Measurements from ENCODE around the gene MESP2.
A peak's percentile ranks its signal among the peaks of the same experiment; 100 is the strongest.

The MESP2 gene

GRCh38 chr15:89749526-89749925 lies 26.6 kb upstream of the MESP2 start:
- ChIA-PET POLR2A (interaction anchor here (1.6 kb wide), 1 partner anchor 11 kb away, joined by 5 read pairs; no protein-coding TSS in a partner anchor), CTCF (interaction anchor here (0.6 to 1.4 kb wide), 4 partner anchors 10 to 278 kb away, joined by 3 to 7 read pairs (median 6); no protein-coding TSS in a partner anchor)
- TF ChIP-seq ARNT (IDR thresholded peaks at IDR 0.05) (no peak), SP1 (IDR thresholded peaks at IDR 0.05) (no peak), FOXA1 (IDR thresholded peaks at IDR 0.05) (no peak), L3MBTL2 (conservative IDR thresholded peaks at IDR 0.05) (no peak), NFRKB (IDR thresholded peaks at IDR 0.05) (no peak), BHLHE40 (IDR thresholded peaks at IDR 0.05; ENCODE audit: borderline replicate concordance) (no peak), TARDBP (IDR thresholded peaks at IDR 0.05) (no peak), HDGF (IDR thresholded peaks at IDR 0.05; ENCODE audit: borderline replicate concordance) (no peak), FOXK2 (IDR thresholded peaks at IDR 0.05) (no peak), ZNF384 (IDR thresholded peaks at IDR 0.05) (no peak)
- no peak for DNase-seq (ENCODE audit: extremely low spot score)

- ChIA-PET POLR2A (interaction anchor here (0.6 to 1.6 kb wide), 11 partner anchors 10 to 163 kb away, joined by 3 to 9 read pairs (median 4); partner anchors contain the start of genes AP3S2 and ARPIN), CTCF (interaction anchor here (0.6 to 1.4 kb wide), 4 partner anchors 10 to 278 kb away, joined by 3 to 7 read pairs (median 6); no protein-coding TSS in a partner anchor)
- DNase-seq (ENCODE audit: extremely low spot score), result no peak
- TF ChIP-seq FOXK2 (IDR thresholded peaks at IDR 0.05) (no peak), L3MBTL2 (conservative IDR thresholded peaks at IDR 0.05) (no peak), HDGF (IDR thresholded peaks at IDR 0.05; ENCODE audit: borderline replicate concordance) (no peak), NFRKB (IDR thresholded peaks at IDR 0.05) (no peak), CTBP1 (IDR thresholded peaks at IDR 0.05; ENCODE audit: borderline replicate concordance) (no peak), ZNF384 (IDR thresholded peaks at IDR 0.05) (no peak), FOXA1 (IDR thresholded peaks at IDR 0.05) (no peak), PKNOX1 (IDR thresholded peaks at IDR 0.05) (no peak), TARDBP (IDR thresholded peaks at IDR 0.05) (no peak), ELF4 (IDR thresholded peaks at IDR 0.05) (no peak), LEF1 (IDR thresholded peaks at IDR 0.05; ENCODE audit: borderline replicate concordance) (no peak)
Observed at GRCh38 chr15:89749951-89750559, 26.1 kb upstream of the MESP2 start.

- POLR2A ChIA-PET, result interaction anchor here (0.6 to 1.6 kb wide), 13 partner anchors 10 to 162 kb away, joined by 3 to 9 read pairs (median 4); partner anchors contain the start of genes AP3S2, ARPIN and MESP2
- TF ChIP-seq CTBP1 (IDR thresholded peaks at IDR 0.05; ENCODE audit: borderline replicate concordance) (no peak), HDGF (IDR thresholded peaks at IDR 0.05; ENCODE audit: borderline replicate concordance) (0 out of 2 replicates have a peak, but pooled peaks have one; percentile 29), L3MBTL2 (conservative IDR thresholded peaks at IDR 0.05) (peak; percentile 76; the same call in 1 of the 2 replicates)
- peak; percentile 98 for DNase-seq (ENCODE audit: extremely low spot score)
- CTCF ChIA-PET, result interaction anchor here (0.5 to 2.7 kb wide), 5 partner anchors 10 to 554 kb away, joined by 3 to 16 read pairs (median 4); no protein-coding TSS in a partner anchor
Observed at GRCh38 chr15:89750560-89751542, 25.3 kb upstream of the MESP2 start, which contains the start of gene MESP1. MESP1 (minus strand) TSS chr15:89751249; CDS start chr15:89751231, 18 bp downstream.

GRCh38 chr15:89751748-89752147 lies 24.4 kb upstream of the MESP2 start:
- no peak for DNase-seq (ENCODE audit: extremely low spot score)
- CTCF ChIA-PET, result interaction anchor here (1.2 to 2.7 kb wide), 3 partner anchors 10 to 21 kb away, joined by 4 to 16 read pairs (median 6); no protein-coding TSS in a partner anchor
- TF ChIP-seq FOXK2 (IDR thresholded peaks at IDR 0.05) (no peak), HDGF (IDR thresholded peaks at IDR 0.05; ENCODE audit: borderline replicate concordance) (no peak), CTBP1 (IDR thresholded peaks at IDR 0.05; ENCODE audit: borderline replicate concordance) (no peak), FOXA1 (IDR thresholded peaks at IDR 0.05) (no peak), ARNT (IDR thresholded peaks at IDR 0.05) (no peak), SUZ12 (IDR thresholded peaks at IDR 0.05) (no peak), ZNF384 (IDR thresholded peaks at IDR 0.05) (no peak), FOXM1 (IDR thresholded peaks at IDR 0.05; ENCODE audit: borderline replicate concordance) (no peak), NFRKB (IDR thresholded peaks at IDR 0.05) (no peak), BHLHE40 (IDR thresholded peaks at IDR 0.05; ENCODE audit: borderline replicate concordance) (no peak)
- POLR2A ChIA-PET, result interaction anchor here (0.6 to 1.3 kb wide), 5 partner anchors 9 to 46 kb away, joined by 3 to 6 read pairs (median 4); partner anchors contain the start of gene MESP2

GRCh38 chr15:89753855-89754254 lies 22.3 kb upstream of the MESP2 start:
- CTCF ChIA-PET, result interaction anchor here (0.5 to 1.0 kb wide), 2 partner anchors 121 to 176 kb away, joined by 4 to 7 read pairs; no protein-coding TSS in a partner anchor
- TF ChIP-seq NFRKB (IDR thresholded peaks at IDR 0.05) (no peak), L3MBTL2 (conservative IDR thresholded peaks at IDR 0.05) (no peak), FOXA1 (IDR thresholded peaks at IDR 0.05) (no peak), FOXM1 (IDR thresholded peaks at IDR 0.05; ENCODE audit: borderline replicate concordance) (no peak), ELF4 (IDR thresholded peaks at IDR 0.05) (no peak)
- POLR2A ChIA-PET, result interaction anchor here (1.4 kb wide), 1 partner anchor 140 kb away, joined by 5 read pairs; the partner anchor contains the start of gene AP3S2
- DNase-seq (ENCODE audit: extremely low spot score), result no peak

GRCh38 chr15:89754361-89755154 lies 21.6 kb upstream of the MESP2 start:
- TF ChIP-seq TARDBP (IDR thresholded peaks at IDR 0.05), result no peak
- no peak for TF ChIP-seq SP1 (IDR thresholded peaks at IDR 0.05)
- no peak for TF ChIP-seq LEF1 (IDR thresholded peaks at IDR 0.05; ENCODE audit: borderline replicate concordance)
- TF ChIP-seq SUZ12 (IDR thresholded peaks at IDR 0.05), result no peak
- no peak for TF ChIP-seq BHLHE40 (IDR thresholded peaks at IDR 0.05; ENCODE audit: borderline replicate concordance)
- TF ChIP-seq NFRKB (IDR thresholded peaks at IDR 0.05), result no peak
- TF ChIP-seq L3MBTL2 (conservative IDR thresholded peaks at IDR 0.05), result no peak
- TF ChIP-seq FOXK2 (IDR thresholded peaks at IDR 0.05), result no peak
- no peak for TF ChIP-seq ZNF384 (IDR thresholded peaks at IDR 0.05)
- no peak for TF ChIP-seq CTBP1 (IDR thresholded peaks at IDR 0.05; ENCODE audit: borderline replicate concordance)
- no peak for TF ChIP-seq FOXA1 (IDR thresholded peaks at IDR 0.05)
- no peak for TF ChIP-seq PKNOX1 (IDR thresholded peaks at IDR 0.05)
- no peak for TF ChIP-seq FOXM1 (IDR thresholded peaks at IDR 0.05; ENCODE audit: borderline replicate concordance)
- no peak for TF ChIP-seq HDGF (IDR thresholded peaks at IDR 0.05; ENCODE audit: borderline replicate concordance)
- TF ChIP-seq ELF4 (IDR thresholded peaks at IDR 0.05), result no peak
- TF ChIP-seq ARNT (IDR thresholded peaks at IDR 0.05), result no peak
- DNase-seq (ENCODE audit: extremely low spot score), result no peak
- ChIA-PET CTCF (interaction anchor here (0.5 to 1.5 kb wide), 3 partner anchors 120 to 175 kb away, joined by 3 to 4 read pairs (median 3); no protein-coding TSS in a partner anchor), POLR2A (interaction anchor here (0.6 to 1.9 kb wide), 3 partner anchors 11 to 653 kb away, joined by 3 to 4 read pairs (median 3); no protein-coding TSS in a partner anchor)

Measured in HEK293T (cell line).